NK-92 treated with Interleukin-12 subunit alpha and Interleukin-12 subunit beta, amount 100 ng/mL, for 24 hours (cell line): ENCODE results near the gene NCAPD2.
A peak's percentile ranks its signal among the peaks of the same experiment; 100 is the strongest.
"Not testable (repeated sequence)": the region's sequence is repeated elsewhere in the genome, so short reads cannot be mapped to it uniquely, and the experiment has no call there.

Experiments used
- DNase-seq: peaks from one replicate; lab custom pipeline; 2025; lab: John Stamatoyannopoulos, UW

NCAPD2 gene

DNA sequence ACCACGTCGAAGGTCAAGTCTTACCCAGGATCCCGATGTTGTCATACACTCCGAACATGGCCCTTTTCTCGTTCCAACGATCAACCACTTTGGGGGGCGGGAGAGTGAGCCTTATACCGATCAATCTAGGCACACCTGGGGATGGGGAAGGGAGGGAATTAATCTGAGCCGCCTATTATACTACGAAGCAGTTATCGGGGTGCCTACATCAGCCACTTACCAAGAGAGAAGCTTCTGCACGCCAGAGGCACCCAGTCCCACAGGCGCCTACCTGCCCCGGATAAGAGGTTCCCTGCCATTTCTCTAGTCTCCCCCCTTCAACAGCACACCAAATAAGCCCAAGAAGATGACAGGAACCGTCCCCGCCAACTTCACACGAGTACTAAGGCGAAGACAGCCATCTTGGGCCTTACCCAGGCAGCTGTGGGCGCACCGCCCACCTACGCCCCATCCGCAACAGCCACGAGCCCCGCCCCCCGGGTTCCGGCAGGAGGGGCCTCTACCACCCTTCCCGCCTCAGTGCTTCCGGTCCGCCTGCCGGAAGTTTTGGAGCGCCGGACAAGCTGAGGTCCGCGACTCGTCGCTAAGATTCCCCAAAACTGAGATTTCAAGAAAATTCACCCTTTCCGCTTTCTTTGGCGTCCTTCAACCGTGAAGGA, 935 bp upstream of the NCAPD2 start, which contains the start of gene MRPL51:
Gene MRPL51, minus strand, starts transcription at position 425 of the 659 bp plus-strand sequence. Its CDS starts 126 bp downstream, at position 299.
- peak; percentile 84 for DNase-seq

DNA sequence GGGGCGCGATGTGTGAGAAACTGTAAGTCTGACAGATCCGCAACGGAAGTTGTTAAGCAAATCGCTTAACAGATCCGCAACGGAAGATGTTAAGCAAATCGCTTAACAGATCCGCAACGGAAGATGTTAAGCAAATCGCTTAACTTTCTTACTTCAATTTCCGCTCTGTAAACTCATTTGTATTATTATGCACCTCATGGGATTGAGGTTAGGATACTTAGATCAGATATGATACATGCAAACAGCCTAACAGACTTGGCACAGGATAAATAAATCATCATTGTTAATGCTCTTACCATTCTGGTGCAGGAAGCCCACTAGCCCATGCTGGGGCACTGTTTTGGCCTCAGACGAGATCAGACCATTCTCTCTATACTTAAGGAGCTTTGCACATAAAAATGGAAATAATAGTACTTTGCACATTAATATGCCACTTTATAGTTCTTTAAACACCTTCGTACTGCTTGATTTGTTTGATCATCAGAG, 399 bp downstream of the NCAPD2 start:
- no peak for DNase-seq

DNA sequence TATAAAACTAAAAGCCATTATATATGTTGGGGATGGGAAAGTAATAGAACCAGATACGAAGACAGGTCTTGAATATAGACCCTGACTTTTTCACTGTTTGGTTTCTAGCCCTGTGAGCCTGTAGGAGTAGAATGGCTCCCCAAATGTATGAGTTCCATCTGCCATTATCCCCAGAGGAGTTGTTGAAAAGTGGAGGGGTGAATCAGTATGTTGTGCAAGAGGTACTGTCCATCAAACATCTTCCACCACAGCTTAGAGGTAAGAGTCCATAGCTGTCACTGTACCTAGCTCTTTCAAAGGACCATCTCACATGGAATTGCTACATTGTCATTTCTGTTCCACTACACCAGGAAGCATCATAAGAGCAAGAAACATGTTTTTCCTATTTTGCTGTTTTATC, 1.1 kb downstream of the NCAPD2 start:
- DNase-seq: no peak

DNA sequence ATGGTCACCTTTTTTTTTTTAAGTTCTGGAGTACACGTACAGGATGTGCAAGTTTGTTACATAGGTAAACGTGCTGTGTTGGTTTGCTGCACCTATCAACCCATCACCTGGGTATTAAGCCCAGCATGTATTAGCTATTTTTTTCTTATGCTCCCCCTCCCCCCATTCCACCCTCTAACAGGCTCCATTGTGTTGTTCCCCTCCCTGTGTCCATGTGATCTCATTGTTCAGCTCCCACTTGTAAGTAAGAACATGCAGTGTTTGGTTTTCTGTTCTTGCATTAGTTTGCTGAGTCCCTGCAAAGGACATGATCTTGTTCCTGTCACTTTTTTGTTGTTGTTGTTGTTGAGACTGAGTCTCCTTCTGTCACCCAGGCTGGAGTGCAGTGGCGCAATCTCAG, 3.4 kb downstream of the NCAPD2 start:
- DNase-seq: not testable (repeated sequence)

DNA sequence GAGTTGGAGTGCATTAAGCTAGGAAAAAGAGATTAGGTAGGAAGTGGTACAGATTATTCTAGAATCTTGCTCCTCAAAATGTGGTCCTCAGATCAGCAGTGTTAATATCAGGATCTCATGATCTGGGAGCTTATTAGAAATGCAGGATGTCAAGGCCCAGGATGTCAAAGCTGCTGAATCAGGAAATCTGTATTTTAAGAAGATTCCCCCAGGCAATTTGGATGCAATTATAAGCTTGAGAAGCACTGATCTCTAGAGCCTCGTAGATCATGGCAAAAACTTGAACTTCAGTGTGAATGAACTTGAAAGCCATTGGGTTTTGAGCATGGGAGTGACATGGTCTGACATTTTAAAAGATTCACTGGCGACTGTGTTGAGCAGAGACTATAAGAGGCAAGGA, 6.6 kb downstream of the NCAPD2 start:
- DNase-seq: no peak

DNA sequence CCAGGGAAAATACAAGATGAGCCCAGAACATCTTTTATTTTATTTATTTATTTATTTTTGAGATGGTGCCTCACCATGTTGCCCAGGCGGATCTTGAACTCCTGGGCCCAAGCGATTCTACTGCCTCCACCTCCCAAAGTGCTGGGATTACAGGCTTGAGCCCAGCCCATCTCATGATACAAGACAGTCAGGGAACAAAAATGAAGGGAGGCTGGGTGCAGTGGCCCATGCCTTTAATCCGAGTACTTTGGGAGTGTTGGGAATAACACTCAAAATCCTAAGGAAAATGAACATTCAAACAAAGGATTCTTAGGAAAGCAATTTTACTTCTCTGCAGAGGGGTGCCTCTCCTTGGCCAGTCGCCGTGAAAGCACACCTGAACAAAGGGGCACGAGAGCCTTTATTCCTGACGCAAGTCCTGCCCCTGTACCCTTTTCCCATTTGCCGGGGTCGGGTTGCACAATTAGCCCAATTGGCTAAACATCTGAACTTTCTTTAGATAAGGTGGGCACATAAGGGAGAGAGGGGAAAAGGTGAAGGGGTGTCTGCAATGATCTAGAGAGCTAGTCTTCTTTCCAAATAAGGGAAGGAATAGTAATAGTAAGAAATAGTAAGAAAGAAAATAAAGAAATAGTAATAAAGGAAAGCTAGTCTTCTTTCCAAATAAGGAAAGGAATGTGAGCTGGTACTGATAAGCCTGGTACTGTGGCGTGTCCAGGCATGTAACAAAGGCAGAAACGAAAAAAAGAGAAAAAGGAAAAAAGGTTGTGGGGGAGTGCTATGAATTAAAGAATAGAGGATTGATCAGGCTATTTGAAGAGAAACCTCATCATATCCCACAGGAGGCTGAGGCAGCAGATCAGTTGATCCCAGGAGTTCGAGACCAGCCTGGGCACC, 13.4 kb downstream of the NCAPD2 start:
- no peak for DNase-seq

DNA sequence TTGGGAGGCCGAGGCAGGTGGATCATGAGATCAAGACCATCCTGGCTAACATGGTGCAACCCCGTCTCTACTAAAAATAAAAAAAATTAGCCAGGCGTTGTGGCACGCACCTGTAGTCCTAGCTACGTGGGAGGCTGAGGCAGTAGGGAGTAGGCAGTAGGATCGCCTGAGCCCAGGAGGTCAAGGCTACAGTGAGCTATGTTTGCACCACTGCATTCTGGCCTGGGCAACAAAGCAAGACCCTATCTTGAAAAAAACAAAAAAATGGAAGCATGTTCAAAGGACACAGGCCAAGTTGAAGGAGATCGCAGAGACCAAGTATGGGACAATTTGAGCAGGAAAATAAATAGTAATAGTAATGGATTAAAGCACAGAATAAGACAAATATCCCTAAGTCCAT, 14.2 kb downstream of the NCAPD2 start:
- DNase-seq: no peak

DNA sequence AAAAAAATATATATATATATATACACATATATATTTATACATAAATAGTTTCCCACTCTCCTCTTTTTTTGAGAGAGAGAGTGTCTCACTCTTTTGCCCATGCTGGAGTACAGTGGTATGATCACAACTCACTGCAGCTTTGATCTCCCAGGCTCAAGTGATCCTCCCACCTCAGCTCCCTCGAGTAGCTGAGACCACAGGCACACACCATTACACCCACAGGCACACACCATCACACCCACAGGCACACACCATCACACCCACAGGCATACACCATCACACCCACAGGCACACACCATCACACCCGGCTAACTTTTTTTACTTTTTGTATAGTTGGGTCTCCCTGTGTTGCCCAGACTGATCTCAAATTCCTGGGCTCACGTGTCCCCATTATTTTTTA, 26.3 kb downstream of the NCAPD2 start:
- DNase-seq: no peak

DNA sequence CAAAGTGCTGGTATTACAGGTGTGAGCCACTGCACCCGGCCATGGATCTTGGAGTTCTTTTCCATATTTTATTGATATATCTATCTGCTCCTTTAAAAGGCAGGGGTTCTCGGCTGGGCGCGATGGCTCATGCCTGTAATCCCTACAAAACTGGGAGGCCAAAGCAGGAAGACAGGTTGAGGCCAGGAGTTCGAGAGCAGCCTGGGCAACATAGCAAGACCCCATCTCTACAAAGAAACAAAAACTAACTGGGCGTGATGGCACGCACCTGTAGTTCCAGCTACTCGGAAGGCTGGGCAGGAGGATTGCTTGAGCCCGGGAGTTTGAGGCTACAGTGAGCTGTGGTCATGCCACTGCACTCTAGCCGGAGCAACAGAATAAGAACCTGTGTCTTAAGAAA, 28.3 kb downstream of the NCAPD2 start:
- DNase-seq: no peak

DNA sequence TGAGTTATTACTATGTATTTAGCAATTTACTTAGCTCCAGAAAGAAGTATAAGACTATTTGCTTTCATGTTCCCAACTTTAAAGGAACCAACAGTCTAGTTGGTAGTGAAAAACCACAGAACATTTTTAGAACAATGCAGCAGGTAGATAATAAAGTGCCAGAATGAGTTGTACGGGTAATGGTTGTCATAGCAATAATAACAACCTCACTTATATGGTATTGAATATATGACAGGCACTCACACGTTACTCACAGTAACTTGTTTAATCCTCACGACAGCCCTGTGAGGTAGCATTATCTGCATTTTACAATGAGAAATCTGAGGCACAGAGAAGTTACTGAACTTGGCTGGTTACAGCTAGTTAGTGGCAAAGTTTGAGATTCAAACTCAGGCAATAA, 29.8 kb downstream of the NCAPD2 start:
- DNase-seq: no peak

DNA sequence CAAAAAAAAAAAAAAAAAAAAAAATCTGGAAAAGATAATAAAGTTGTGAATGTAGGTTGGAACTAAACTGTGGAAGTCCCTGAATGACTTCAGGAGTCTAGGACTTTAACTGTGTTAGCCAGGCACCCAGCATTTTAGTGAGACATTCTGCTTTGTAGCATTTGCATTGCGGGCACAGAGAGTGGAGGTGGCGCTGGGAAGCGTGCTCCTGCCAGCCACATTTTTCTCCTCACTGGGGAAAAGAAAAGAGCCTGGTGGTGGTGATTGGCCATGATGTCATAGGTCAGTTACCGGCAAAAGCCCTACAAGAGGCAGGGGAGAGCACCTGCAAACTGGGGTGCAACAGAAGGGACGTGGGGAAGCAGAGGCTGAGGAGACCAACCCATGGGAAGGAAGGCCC, 30.7 kb downstream of the NCAPD2 start:
- DNase-seq: no peak

DNA sequence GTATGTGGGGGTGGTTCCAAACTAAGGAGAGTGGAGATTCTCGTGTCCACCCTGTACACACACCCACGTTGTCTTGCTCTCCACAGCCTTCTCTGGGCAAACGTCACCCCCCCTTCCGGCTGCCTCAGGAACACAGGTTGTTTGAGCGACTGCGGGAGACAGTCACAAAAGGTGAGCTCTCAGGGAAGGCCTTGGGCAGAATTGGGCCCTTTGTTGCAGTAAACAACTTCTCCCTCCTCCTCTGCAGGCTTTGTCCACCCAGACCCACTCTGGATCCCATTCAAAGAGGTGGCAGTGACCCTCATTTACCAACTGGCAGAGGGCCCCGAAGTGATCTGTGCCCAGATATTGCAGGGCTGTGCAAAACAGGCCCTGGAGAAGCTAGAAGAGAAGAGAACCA, 32.3 kb downstream of the NCAPD2 start:
- no peak for DNase-seq

DNA sequence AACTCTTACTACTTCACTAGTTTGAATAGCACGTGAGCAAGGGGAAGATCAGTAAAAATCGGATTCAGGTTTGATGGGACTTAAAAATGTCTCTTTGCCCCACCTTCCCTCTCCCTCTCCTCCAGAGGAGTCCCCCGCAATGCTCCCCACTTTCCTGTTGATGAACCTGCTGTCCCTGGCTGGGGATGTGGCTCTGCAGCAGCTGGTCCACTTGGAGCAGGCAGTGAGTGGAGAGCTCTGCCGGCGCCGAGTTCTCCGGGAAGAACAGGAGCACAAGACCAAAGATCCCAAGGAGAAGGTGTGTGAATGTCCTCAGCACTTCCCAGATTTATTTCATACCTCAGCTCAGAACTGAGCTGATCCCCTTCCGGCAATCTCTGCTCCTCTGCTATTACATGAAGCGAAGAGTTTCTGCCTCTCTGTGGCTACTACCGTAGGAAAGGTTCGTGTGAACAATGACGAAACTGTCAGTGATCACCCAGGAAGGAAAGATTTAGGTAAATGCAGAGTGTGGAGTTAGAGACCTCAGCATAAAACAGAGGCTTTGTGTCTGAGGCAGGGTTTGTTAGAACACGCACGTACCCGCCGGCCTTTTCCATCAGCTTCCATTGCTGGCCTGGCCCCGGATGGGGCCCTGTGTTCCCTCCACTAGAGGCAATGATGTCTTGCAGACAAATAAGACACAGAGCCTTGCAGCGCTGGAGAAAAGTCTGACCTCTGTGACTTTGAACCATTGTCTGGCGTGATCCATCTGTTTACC, 33.0 kb downstream of the NCAPD2 start:
- DNase-seq: no peak

DNA sequence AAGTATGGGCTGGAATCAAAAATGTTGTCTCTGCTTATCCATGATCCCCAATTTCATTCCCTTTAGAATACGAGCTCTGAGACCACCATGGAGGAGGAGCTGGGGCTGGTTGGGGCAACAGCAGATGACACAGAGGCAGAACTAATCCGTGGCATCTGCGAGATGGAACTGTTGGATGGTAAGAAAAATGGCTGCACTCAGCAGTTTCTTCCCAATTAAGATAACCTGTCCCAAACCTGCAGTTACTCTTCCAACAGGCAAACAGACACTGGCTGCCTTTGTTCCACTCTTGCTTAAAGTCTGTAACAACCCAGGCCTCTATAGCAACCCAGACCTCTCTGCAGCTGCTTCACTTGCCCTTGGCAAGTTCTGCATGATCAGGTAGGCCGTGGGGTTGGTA, 33.8 kb downstream of the NCAPD2 start:
- DNase-seq: no peak

DNA sequence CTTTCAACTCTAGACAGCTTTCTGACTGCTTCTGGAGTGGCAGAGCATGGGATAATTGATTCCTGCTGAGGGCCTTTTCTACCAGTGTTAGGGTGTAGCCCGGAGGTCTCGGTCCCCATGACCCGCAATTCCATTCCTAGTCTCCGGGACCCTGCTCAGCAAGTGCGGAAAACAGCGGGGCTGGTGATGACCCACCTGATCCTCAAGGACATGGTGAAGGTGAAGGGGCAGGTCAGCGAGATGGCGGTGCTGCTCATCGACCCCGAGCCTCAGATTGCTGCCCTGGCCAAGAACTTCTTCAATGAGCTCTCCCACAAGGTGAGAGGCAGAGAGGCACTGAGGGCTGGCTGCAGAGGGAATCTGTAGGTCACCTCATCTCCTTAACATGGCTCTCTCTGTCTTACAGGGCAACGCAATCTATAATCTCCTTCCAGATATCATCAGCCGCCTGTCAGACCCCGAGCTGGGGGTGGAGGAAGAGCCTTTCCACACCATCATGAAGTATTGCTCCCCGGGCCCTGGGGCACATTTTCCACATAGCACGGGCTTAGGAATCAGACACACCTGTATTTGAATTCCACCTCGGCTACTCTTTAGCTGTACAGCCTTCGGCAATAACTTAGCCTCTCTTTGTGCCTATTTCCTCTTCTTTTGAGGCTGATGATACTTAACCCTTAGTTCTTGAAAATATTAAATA, 34.8 kb downstream of the NCAPD2 start:
- DNase-seq: no peak

DNA sequence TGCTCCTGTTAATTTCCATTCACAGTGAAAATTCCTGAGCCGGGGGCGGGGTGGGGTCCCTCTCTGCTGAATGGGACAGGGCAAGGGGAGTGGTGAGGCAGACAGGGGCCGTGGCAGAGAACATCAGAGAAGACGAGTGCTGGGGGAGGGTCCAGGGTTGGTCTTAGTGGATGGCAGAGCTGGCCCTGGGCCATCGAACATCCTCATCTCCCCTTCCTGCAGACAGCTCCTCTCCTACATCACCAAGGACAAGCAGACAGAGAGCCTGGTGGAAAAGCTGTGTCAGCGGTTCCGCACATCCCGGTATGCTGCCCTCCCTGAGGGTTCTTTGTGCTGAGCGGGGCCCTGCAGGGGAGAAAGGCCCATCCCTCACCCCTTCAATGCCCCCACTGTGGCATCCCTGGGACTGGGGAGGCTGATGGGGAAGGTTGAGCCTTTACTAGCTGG, 35.4 kb downstream of the NCAPD2 start:
- no peak for DNase-seq

DNA sequence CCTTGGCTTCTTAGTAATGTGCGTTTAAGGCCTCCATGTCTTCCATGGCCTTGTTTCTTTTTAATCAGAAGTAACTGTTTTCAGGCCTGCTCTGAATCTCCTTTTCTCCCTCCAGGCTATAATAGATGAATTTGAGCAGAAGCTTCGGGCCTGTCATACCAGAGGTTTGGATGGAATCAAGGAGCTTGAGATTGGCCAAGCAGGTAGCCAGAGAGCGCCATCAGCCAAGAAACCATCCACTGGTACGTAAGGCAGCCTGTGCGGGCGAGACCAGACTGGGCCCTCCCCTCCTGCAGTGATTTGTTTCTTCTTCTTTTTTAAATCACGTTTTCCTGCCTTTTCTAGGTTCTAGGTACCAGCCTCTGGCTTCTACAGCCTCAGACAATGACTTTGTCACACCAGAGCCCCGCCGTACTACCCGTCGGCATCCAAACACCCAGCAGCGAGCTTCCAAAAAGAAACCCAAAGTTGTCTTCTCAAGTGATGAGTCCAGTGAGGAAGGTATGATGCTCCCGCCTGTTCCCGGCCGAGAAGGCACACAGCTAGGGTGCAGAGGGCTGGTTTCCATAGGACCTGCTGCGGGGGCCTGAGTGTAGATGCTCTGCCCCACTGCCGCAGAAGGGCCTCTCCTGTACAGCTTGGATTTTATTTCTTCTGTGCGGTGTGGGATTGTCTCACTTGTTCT, 36.8 kb downstream of the NCAPD2 start:
- DNase-seq: no peak

DNA sequence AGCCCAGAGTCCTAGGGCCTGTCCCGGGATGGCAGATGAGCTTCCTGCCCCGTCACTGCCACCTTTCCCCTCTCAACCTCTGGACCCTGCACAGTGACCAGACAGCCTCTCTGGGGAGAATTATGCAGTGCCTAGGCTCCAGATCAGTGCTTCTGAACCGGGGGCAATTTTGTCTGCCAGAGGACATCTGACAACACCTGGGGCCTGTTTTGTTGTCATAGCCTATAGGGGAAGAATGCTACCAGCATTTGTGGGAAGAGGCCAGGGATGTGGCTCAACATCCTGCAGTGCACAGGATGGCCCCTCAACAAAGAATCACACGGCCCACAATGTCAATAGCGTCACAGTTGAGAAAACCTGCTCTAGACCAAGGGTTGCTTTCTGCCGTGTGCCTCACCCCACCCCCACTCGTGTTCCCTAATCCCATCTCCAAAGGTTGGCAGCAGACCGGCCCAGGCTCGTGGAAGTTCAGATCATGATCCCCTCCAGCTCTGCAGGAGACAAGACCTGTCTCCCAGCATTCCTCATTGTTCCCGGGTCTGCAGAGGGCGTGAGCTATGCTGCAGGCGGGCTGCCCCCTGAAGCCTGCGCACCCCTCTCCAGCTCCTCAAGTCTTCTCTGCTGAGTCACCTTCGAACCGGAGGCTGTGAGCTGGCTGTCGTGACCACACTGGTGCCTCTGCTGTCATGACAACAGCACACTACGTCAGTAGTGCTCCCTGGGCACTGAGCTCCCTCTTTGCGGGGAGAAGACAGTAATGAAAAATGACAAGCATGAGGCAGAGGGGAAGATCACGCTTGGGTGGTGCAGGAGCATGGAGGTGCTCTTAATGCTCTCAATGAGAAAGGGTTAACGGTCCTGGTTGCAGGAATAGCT, 38.4 kb downstream of the NCAPD2 start:
- DNase-seq: peak; percentile 68

DNA sequence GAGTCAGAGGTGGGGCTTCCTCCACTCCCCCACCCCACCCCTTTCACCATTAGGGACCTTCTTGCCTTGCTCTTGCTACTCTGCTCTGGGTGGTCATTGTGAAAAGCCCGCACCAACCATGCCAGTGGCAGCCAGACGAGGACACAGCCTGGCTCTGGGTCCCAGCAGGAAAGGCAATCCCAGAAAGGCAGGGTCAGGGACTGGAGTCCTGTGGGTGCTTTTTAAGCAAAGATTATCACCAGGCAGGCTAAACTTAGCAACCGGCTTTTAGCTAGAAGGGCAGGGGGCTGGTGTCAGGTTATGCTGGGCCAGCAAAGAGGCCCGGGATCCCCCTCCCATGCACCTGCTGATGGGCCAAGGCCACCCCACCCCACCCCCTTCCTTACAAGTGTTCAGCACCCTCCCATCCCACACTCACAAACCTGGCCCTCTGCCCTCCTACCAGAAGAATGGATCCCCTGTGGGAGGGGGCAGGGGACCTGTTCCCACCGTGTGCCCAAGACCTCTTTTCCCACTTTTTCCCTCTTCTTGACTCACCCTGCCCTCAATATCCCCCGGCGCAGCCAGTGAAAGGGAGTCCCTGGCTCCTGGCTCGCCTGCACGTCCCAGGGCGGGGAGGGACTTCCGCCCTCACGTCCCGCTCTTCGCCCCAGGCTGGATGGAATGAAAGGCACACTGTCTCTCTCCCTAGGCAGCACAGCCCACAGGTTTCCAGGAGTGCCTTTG, 39.2 kb downstream of the NCAPD2 start:
- peak; percentile 34 for DNase-seq

DNA sequence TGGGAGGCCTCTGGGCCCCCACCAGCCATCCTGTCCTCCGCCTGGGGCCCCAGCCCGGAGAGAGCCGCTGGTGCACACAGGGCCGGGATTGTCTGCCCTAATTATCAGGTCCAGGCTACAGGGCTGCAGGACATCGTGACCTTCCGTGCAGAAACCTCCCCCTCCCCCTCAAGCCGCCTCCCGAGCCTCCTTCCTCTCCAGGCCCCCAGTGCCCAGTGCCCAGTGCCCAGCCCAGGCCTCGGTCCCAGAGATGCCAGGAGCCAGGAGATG, 39.7 kb downstream of the NCAPD2 start:
- no peak for DNase-seq
